ENCODE data around the gene LBX2.

GRCh38 chr2:74488643-74489481, 10.5 kb downstream of the LBX2 start:
- TF ChIP-seq CTCF (IDR thresholded peaks at IDR 0.05 in 4 of 5, conservative IDR thresholded peaks at IDR 0.05 in 1 of 5) (no peak), POLR2A (IDR thresholded peaks at IDR 0.05) (no peak)
